Smooth muscle cell (in vitro differentiated cells): ENCODE measurements around the gene AGTRAP. TPM values are rescaled to one million over a fixed set of nuclear protein-coding genes. Genes with fewer than 3 reads are reported as not detected.

ENCODE experiments used
- DNase-seq: peaks from one replicate; lab custom pipeline; 2025; ENCODE audit not compliant: unreplicated experiment; lab: John Stamatoyannopoulos, UW
- H2AFZ ChIP-seq: fragments of 200-600 bp; sonication (generic); 2 replicates; pipeline ENCODE4 v1.6.0; 2016; ENCODE audit warnings: antibody characterized with exemption, low read depth, mild to moderate bottlenecking
- H3F3A ChIP-seq: fragments of 200-600 bp; sonication (generic); 2 replicates; pipeline ENCODE4 v1.6.0; 2017; ENCODE audit warnings: antibody characterized with exemption, low read depth
- H3K27ac ChIP-seq: fragments of 200-600 bp; sonication (generic); 2 replicates; pipeline ENCODE4 v1.5.1; 2016; ENCODE audit warnings: low read depth, mild to moderate bottlenecking
- H3K27me3 ChIP-seq: fragments of 200-600 bp; sonication (generic); 2 replicates; pipeline ENCODE4 v1.6.1; 2016; ENCODE audit warnings: low read depth, mild to moderate bottlenecking
- H3K36me3 ChIP-seq: fragments of 200-600 bp; sonication (generic); 2 replicates; pipeline ENCODE4 v1.5.1; 2016; ENCODE audit warnings: low read depth
- H3K4me1 ChIP-seq: fragments of 200-600 bp; sonication (generic); 2 replicates; pipeline ENCODE4 v1.5.1; 2016; ENCODE audit warnings: low read depth
- H3K4me2 ChIP-seq: fragments of 200-600 bp; sonication (generic); 2 replicates; pipeline ENCODE4 v1.6.0; 2016; ENCODE audit warnings: mild to moderate bottlenecking
- H3K4me3 ChIP-seq: fragments of 200-600 bp; sonication (generic); 2 replicates; pipeline ENCODE4 v1.5.1; 2016; ENCODE audit warnings: mild to moderate bottlenecking
- H3K79me2 ChIP-seq: fragments of 200-600 bp; sonication (generic); 2 replicates; pipeline ENCODE4 v1.6.0; 2016; ENCODE audit warnings: low read depth, mild to moderate bottlenecking
- H3K9ac ChIP-seq: fragments of 200-600 bp; sonication (generic); 2 replicates; pipeline ENCODE4 v1.6.0; 2016; ENCODE audit warnings: low read depth
- H3K9me3 ChIP-seq: fragments of 200-600 bp; sonication (generic); replicated peaks from 2 replicates; pipeline ENCODE4 v1.5.1; 2016; ENCODE audit warnings: low read depth
- H4K20me1 ChIP-seq: fragments of 200-600 bp; sonication (generic); 2 replicates; pipeline ENCODE4 v1.6.0; 2016; ENCODE audit warnings: low read depth
- WGBS: methylation state at CpG from one replicate; pipeline ENCODE4 v1.1.7; 2016; ENCODE audit warnings: low lambda C conversion rate; 5-methylcytosine and 5-hydroxymethylcytosine counted together
- polyA plus RNA-seq: library from polyadenylated mRNA; unstranded; fragments of >200 nt; fragmentation: Nextera tagmentation; extraction: Ambion mirVana; gene quantifications from 2 replicates; pipeline ENCODE4 v1.2.1, GENCODE V29; 2016
- total RNA-seq: library from RNA; depleted of rRNA; stranded (reverse); fragments of >200 nt; gene quantifications from 2 replicates; pipeline ENCODE4 v1.2.3, GENCODE V29; 2014
- TF ChIP-seq, protein P1 (sequence below): fragments of 200-600 bp; sonication (generic); IDR thresholded peaks from 2 replicates; pipeline ENCODE4 v1.5.1; 2017; ENCODE audit warnings: borderline replicate concordance, mild to moderate bottlenecking, antibody characterized with exemption; ENCODE audit not compliant: insufficient read depth, poor library complexity, severe bottlenecking

Gene AGTRAP
- total and polyA plus RNA-seq, 2 experiments from 2014 or later, result 30.9 to 76.8 TPM

DNA sequence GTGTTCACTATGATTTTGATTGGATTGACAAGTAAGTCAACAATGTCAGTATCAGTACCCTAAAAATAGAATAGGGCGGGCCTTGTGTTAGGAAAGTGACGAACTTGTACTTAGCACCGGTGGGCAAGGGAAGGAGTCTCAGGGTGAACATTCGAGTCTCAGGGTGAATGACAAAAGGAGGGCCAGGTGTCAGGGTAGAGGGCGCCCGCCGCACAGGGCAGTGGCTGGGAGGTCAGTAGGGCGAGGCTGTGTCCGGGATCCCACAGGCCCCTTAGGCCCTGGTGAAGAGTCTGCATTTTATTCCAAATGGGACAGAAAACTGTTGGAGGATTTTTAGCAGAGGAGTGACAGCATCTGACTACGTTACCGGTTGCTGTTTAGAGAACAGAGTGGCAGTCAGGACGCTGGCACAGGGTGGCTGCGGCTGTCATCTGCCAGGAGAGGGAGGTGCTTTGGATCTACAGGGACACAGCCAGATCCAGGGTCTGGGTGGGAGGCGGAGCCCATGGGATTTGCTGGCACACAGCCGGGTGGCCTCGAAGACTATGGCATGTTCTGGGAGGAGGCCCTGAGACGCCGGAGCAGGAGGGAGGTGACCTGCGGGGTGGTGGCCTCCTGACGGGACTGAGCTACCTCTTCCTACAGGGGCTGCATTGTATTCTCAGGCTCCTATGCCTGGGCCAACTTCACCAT is 11.0 kb downstream of the AGTRAP start:
- Histone ChIP-seq H3K9ac (no peak overlapping the region), H3K4me2 (no peak overlapping the region), H3K27me3 (no peaks in the 10 kb centered on the region), H3K4me3 (no peak overlapping the region), H2AFZ (no peak overlapping the region), H4K20me1 (peaks cover 18% of the 10 kb centered on the region), H3K4me1 (no peaks in the 10 kb centered on the region), H3K9me3 (no peaks in the 10 kb centered on the region), H3K36me3 (no peaks in the 10 kb centered on the region), H3K79me2 (no peaks in the 10 kb centered on the region), H3F3A (no peaks in the 10 kb centered on the region), H3K27ac (no peak overlapping the region)
- 93% methylated on average over 20 of the region's 20 CpGs for WGBS
- TF ChIP-seq, protein P1, sequence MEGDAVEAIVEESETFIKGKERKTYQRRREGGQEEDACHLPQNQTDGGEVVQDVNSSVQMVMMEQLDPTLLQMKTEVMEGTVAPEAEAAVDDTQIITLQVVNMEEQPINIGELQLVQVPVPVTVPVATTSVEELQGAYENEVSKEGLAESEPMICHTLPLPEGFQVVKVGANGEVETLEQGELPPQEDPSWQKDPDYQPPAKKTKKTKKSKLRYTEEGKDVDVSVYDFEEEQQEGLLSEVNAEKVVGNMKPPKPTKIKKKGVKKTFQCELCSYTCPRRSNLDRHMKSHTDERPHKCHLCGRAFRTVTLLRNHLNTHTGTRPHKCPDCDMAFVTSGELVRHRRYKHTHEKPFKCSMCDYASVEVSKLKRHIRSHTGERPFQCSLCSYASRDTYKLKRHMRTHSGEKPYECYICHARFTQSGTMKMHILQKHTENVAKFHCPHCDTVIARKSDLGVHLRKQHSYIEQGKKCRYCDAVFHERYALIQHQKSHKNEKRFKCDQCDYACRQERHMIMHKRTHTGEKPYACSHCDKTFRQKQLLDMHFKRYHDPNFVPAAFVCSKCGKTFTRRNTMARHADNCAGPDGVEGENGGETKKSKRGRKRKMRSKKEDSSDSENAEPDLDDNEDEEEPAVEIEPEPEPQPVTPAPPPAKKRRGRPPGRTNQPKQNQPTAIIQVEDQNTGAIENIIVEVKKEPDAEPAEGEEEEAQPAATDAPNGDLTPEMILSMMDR, result no peak
- DNase-seq, result no peak

DNA sequence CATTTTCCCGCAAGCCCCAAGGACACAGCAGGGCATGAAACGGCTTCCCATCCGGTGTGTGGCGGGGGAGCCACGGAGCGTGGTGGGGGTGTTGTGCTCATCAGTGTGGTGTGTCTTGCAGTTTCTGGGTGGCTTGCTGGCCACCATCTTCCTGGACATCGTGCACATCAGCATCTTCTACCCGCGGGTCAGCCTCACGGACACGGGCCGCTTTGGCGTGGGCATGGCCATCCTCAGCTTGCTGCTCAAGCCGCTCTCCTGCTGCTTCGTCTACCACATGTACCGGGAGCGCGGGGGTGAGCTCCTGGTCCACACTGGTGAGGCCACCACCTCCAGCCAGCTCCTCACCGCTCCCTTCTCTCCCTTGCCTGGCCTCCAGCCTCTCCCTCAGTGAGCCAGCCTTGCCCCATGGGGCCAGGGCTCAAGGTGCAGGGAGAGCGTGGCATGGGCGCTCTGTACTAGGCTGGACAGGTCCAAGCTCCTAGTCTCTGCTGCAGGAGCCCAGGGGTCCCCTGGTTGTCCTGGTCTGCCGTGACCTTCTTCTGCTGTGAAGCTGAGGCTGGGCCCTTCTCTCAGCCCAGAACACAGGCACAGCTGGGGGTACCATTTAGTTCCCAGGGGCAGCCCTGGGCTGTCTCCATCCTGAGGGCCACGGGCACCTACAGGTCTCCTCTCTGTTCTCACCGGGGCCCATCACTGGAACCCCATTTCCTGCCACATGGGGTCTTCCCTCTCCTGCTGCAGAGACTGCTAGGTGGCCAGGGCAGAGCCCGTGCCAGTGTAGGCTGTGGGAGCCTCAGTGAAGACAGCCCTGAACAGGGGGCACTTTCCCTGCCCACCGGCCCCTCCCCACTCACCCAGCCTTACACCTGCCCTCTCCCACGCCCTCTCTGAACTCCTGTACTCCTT is 12.6 kb downstream of the AGTRAP start:
- no peak for DNase-seq
- H3F3A ChIP-seq, result no peaks in the 10 kb centered on the region
- H3K4me3 ChIP-seq, result no peak overlapping the region
- no peak overlapping the region for H2AFZ ChIP-seq
- 97% methylated on average over 27 of the region's 27 CpGs for WGBS
- no peaks in the 10 kb centered on the region for H3K4me1 ChIP-seq
- H4K20me1 ChIP-seq, result peaks cover 5% of the 10 kb centered on the region
- H3K27ac ChIP-seq, result no peak overlapping the region
- H3K4me2 ChIP-seq, result no peak overlapping the region
- no peaks in the 10 kb centered on the region for H3K79me2 ChIP-seq
- H3K9me3 ChIP-seq, result no peaks in the 10 kb centered on the region
- no peak overlapping the region for H3K9ac ChIP-seq
- TF ChIP-seq, protein P1, result no peak
- no peaks in the 10 kb centered on the region for H3K36me3 ChIP-seq
- H3K27me3 ChIP-seq, result no peaks in the 10 kb centered on the region

DNA sequence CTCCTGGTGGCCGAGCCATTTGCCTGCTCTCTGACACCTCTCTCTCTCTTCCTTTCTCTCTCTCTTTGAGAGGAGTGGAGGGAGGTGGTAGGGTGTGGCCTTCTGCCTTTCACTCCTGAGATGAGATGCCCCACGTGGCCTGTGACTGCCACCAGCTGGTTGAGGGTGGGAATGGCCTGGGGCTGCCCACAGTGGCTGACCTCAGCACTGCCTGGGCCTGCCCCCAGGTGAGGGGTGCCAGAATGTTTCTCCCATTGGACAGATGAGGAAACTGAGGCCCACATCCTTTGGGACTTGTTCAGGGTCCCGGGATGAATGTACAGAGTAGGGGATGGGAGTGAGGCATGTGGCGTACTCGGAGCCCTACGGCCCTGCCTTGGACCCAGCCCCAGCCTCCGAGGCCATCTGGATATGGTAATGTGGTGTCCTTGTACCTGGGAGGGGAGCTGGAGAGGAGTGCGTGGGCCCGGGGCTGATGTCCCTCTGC is 13.3 kb downstream of the AGTRAP start:
- TF ChIP-seq, protein P1, result peak; percentile 11

More for the DNA sequence above, 13.3 kb downstream of the AGTRAP start:
- no peaks in the 10 kb centered on the region for H3K4me1 ChIP-seq
- H3K27me3 ChIP-seq, result no peaks in the 10 kb centered on the region
- H3K27ac ChIP-seq, result no peak overlapping the region
- 84% methylated on average over 9 of the region's 9 CpGs for WGBS
- peaks cover 5% of the 10 kb centered on the region for H4K20me1 ChIP-seq
- H3K9me3 ChIP-seq, result no peaks in the 10 kb centered on the region
- no peak for DNase-seq
- no peaks in the 10 kb centered on the region for H3K36me3 ChIP-seq
- H3F3A ChIP-seq, result no peaks in the 10 kb centered on the region
- no peak overlapping the region for H3K4me3 ChIP-seq
- no peak overlapping the region for H3K9ac ChIP-seq
- no peaks in the 10 kb centered on the region for H3K79me2 ChIP-seq
- H2AFZ ChIP-seq, result no peak overlapping the region
- no peak overlapping the region for H3K4me2 ChIP-seq
